Activated CD4-positive, alpha-beta T cell treated with anti-CD3 and anti-CD28 coated beads, Interleukin-2, amount 10 ng/mL, durations not matched to agents 7 days and 5 days (primary cell): Measurements from ENCODE around the gene TREX2. TPM values are rescaled to one million over a fixed set of nuclear protein-coding genes. Genes with fewer than 3 reads are reported as not detected.

ENCODE experiments used
- CTCF ChIA-PET: fragments of 350-600 bp; sonication (Branson Sonifier 250); formaldehyde crosslinking; loops from one replicate; lab custom pipeline; 2021; ENCODE audit warnings: antibody characterized with exemption; lab: Charles Lee
- POLR2A ChIA-PET: fragments of 350-600 bp; sonication (Branson Sonifier 250); formaldehyde crosslinking; loops from one replicate; lab custom pipeline; 2021; ENCODE audit warnings: antibody characterized with exemption; lab: Charles Lee
- DNase-seq: peaks from one replicate; pipeline ENCODE4 v3.0.0-alpha.2; 2020
- H3K27ac Mint-ChIP-seq: one replicate; pipeline ENCODE4 v1.8.0; 2021; ENCODE audit warnings: mild to moderate bottlenecking, moderate library complexity, mixed read lengths
- H3K27me3 Mint-ChIP-seq: one replicate; pipeline ENCODE4 v1.8.0; 2021; ENCODE audit warnings: mixed read lengths
- H3K36me3 Mint-ChIP-seq: one replicate; pipeline ENCODE4 v1.8.0; 2021; ENCODE audit warnings: low read depth, mixed read lengths
- H3K4me1 Mint-ChIP-seq: one replicate; pipeline ENCODE4 v1.8.0; 2021; ENCODE audit warnings: mixed read lengths
- H3K4me3 Mint-ChIP-seq: one replicate; pipeline ENCODE4 v1.8.0; 2021; ENCODE audit warnings: mild to moderate bottlenecking, moderate library complexity, mixed read lengths
- H3K9me3 Mint-ChIP-seq: one replicate; pipeline ENCODE4 v1.8.0; 2021; ENCODE audit warnings: mixed read lengths
- total RNA-seq, 2 experiments: library from RNA; stranded (reverse); gene quantifications; one replicate each; pipeline ENCODE4 v1.2.3, GENCODE V29; 2021

TREX2 gene
- total RNA-seq, 2 experiments from 2014 or later = 3.0 to 3.4 TPM

DNA sequence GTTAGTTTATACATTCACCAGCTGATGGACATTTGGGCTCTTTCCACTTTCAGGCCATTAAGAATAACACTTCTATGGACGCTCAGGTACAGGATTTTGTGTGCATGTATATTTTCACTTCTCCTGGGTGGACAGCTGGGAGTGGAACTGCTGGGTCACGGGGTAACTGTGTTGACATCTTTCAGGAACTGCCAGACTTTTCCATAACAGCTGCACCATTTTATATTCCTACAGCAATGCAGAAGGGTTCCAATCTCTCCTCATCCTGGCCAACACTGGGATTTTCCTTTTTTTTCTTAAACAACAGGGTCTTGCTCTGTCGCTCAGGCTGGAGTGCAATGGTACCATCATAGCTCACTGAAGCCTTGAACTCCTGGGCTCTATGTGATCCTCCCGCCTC is 12.6 kb upstream of the TREX2 start:
- H3K27ac Mint-ChIP-seq = no peak overlapping the region
- no peak for DNase-seq
- no peaks in the 10 kb centered on the region for H3K4me1 Mint-ChIP-seq
- H3K27me3 Mint-ChIP-seq = no peaks in the 10 kb centered on the region
- H3K9me3 Mint-ChIP-seq = no peaks in the 10 kb centered on the region
- ChIA-PET POLR2A (interaction anchor here (1.0 kb wide), 1 partner anchor 9 kb away, joined by 4 read pairs; no protein-coding TSS in a partner anchor), CTCF (interaction anchor here (0.9 to 1.6 kb wide), 2 partner anchors 12 to 30 kb away, joined by 3 read pairs; partner anchors contain the start of gene HAUS7)
- peaks cover 5% of the 10 kb centered on the region for H3K36me3 Mint-ChIP-seq
- no peak overlapping the region for H3K4me3 Mint-ChIP-seq

DNA sequence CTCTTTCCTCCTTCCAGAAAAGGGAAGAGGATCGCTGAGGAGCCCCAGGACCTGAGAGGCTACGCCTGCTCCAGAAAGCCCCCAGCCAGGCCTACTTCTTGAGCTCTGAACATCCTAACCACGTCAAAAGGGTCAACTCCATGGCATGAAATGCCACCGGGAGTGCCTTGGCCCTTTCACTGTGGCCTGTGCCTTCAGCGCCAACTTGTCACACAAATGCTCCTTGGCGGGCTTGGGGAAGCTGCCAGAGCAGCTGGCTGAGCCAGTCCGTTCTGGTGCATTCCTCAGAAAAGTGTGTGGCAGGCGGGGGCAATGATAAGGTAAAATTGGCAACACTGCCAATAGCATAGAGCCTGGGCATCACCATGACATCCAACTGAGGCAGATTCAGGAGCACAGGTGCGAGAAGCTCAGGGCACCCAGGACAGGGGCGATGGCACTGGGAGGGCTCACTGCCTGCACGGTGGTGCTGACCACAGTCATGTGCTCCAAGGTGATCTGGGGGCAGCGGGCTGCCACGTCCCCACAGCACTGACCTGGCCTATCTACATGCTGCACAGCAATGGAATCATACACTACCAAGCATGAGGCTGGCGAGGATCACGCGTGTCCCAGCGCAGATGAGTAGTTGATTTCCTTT is 12.1 kb upstream of the TREX2 start:
- no peaks in the 10 kb centered on the region for H3K9me3 Mint-ChIP-seq
- DNase-seq = no peak
- H3K27ac Mint-ChIP-seq = no peak overlapping the region
- H3K4me3 Mint-ChIP-seq = no peak overlapping the region
- ChIA-PET CTCF (interaction anchor here (0.5 to 1.6 kb wide), 3 partner anchors 13 to 408 kb away, joined by 3 read pairs; partner anchors contain the start of gene HAUS7), POLR2A (interaction anchor here (1.0 kb wide), 1 partner anchor 9 kb away, joined by 4 read pairs; no protein-coding TSS in a partner anchor)
- peaks cover 5% of the 10 kb centered on the region for H3K36me3 Mint-ChIP-seq
- H3K27me3 Mint-ChIP-seq = no peaks in the 10 kb centered on the region
- H3K4me1 Mint-ChIP-seq = no peaks in the 10 kb centered on the region

DNA sequence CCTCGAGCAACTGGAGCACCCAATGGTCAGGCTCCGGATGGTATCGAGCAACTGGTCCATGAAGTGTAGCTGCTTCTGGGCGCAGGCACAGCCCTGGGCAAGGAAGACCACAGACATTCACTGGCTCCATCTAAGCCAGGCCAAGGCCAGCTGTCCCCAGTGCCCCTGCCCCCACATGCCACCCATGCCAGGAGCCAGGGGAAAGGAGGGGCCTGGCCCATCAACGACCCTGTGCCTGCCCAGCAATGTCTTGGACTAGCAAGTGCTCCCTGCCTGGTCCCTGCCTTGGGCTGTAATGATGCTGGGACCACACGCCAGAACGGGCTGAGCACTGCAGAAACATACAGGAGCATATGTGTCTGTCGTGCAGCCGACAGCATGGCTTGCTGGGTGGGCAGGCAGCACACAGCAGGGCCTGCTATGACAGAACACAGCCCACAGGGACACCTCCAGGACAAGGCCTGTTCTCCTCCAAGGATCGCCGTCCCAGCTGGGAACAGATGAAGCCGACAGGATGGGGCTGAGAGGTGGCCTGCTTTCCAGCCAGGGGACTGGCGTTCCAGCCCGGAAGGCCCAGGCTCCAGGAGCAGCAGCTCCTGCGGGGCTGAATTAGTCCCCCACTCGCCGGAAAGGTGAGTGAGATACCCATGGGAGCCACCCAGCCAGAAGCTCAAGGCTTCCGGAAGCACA is 11.4 kb upstream of the TREX2 start:
- Mint-ChIP-seq H3K27me3 (no peaks in the 10 kb centered on the region), H3K36me3 (peaks cover 5% of the 10 kb centered on the region), H3K9me3 (no peaks in the 10 kb centered on the region), H3K4me3 (no peak overlapping the region), H3K4me1 (no peaks in the 10 kb centered on the region), H3K27ac (no peak overlapping the region)
- ChIA-PET POLR2A (interaction anchor here (1.0 kb wide), 1 partner anchor 8 kb away, joined by 4 read pairs; no protein-coding TSS in a partner anchor), CTCF (interaction anchor here (0.5 to 1.6 kb wide), 2 partner anchors 29 to 407 kb away, joined by 3 read pairs; no protein-coding TSS in a partner anchor)
- DNase-seq = no peak

DNA sequence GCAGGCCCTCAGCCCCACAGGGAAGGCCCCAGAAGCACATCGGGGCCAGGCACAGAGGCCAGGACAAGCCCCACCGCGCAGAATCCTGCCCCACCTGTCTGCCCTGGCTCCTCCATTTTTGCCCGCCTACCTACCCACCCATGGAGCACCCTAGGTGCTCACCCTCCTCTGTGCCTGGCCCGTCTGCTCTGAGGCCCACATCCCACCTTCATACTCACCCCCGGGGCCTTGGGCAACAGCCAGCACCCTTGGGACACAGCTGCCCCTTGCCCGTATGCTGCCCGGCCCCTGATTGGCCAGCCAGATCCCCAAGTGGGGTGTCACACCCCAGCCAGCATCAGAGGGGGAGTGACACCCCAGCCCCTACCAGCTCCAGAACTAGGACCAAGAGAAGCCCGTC is 10.8 kb upstream of the TREX2 start:
- Mint-ChIP-seq H3K4me3 (no peak overlapping the region), H3K9me3 (no peaks in the 10 kb centered on the region), H3K4me1 (no peaks in the 10 kb centered on the region), H3K27ac (no peak overlapping the region), H3K36me3 (peaks cover 3% of the 10 kb centered on the region), H3K27me3 (no peaks in the 10 kb centered on the region)
- CTCF ChIA-PET = interaction anchor here (1.6 kb wide), 1 partner anchor 23 kb away, joined by 3 read pairs; no protein-coding TSS in a partner anchor
- POLR2A ChIA-PET = no interaction called here
- no peak for DNase-seq

DNA sequence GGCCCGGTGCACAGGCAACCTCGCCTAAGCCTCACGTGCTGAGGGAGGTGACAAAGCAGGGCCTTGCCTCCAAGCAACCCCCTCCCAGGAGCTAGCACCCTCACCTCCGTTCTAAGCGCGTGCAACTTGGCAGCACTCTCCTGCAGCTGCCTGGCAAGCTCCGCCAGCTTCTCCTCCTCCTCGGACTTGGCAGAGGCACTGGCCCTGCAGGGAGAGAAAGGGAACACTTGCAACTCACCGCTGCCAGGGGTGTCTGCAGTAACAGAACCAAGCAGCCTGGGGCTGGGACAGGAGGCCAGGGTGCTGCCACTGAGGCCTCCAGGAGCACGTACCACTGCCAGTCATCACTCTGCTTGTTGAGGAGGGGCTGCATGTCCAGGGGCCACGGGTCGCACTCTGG is 10.3 kb upstream of the TREX2 start:
- Mint-ChIP-seq H3K4me1 (no peaks in the 10 kb centered on the region), H3K27me3 (no peaks in the 10 kb centered on the region), H3K36me3 (no peaks in the 10 kb centered on the region), H3K4me3 (no peak overlapping the region), H3K27ac (no peak overlapping the region), H3K9me3 (no peaks in the 10 kb centered on the region)
- DNase-seq = no peak
- ChIA-PET POLR2A (no interaction called here), CTCF (interaction anchor here (1.6 kb wide), 1 partner anchor 22 kb away, joined by 3 read pairs; no protein-coding TSS in a partner anchor)

DNA sequence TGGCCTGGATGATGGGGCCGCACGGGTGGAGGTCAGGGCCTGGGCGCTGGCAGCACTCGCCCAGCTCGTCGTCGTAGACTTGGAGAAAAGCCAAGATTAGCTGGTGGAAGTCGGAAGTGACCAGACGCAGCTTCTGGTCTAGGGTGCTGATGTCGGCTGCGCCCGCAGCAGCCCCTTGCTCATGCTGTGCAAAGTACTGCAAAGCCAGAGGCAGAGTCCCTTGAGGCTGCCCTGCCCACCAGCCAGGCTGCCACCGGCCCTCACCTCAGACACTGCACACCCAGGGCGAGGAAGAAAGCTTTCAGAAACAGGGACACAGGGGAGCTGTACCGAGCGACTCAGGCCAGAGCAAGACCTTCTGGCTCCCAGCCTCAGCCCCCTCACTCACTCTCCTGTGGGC is 9.7 kb upstream of the TREX2 start:
- Mint-ChIP-seq H3K27ac (no peak overlapping the region), H3K9me3 (no peaks in the 10 kb centered on the region), H3K27me3 (no peaks in the 10 kb centered on the region), H3K4me3 (no peak overlapping the region), H3K36me3 (no peaks in the 10 kb centered on the region), H3K4me1 (no peaks in the 10 kb centered on the region)
- DNase-seq = no peak
- POLR2A ChIA-PET = no interaction called here
- CTCF ChIA-PET = interaction anchor here (1.6 kb wide), 1 partner anchor 21 kb away, joined by 3 read pairs; no protein-coding TSS in a partner anchor

DNA sequence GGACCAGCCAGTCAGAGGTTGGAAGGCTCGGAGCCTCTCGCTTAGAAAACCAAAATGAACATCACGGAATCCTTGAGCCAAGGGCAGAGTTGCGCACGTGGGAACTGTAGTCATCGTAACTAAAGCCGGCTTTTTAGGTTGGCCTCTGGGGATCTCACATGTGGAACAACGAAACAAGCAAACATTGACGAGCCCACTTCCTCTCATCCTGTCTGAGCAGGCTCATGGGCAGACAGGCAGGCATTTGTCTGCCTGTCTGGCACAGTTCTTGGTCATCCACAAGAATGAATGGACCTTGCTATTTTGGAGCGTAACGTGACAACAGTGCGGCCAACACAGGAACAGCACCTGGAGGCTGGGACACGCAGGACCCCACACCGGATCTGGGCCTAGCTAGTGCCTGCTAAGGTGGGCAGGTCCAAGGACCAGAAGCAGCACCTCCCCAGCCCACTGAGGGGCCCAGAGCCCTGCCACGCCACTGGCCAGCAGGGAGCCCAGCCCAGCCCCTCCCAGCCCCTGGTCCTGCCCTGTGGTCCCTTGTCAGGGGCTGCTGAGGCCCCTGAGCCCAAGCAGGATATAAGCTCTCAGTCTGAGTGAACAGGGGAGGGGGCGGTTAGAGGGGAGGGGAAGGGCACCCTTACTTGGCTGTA is 9.2 kb upstream of the TREX2 start:
- H3K27me3 Mint-ChIP-seq = no peaks in the 10 kb centered on the region
- POLR2A ChIA-PET = no interaction called here
- no peak overlapping the region for H3K27ac Mint-ChIP-seq
- no peaks in the 10 kb centered on the region for H3K4me1 Mint-ChIP-seq
- H3K36me3 Mint-ChIP-seq = no peaks in the 10 kb centered on the region
- CTCF ChIA-PET = interaction anchor here (1.6 kb wide), 1 partner anchor 21 kb away, joined by 3 read pairs; no protein-coding TSS in a partner anchor
- no peak overlapping the region for H3K4me3 Mint-ChIP-seq
- no peaks in the 10 kb centered on the region for H3K9me3 Mint-ChIP-seq
- no peak for DNase-seq

DNA sequence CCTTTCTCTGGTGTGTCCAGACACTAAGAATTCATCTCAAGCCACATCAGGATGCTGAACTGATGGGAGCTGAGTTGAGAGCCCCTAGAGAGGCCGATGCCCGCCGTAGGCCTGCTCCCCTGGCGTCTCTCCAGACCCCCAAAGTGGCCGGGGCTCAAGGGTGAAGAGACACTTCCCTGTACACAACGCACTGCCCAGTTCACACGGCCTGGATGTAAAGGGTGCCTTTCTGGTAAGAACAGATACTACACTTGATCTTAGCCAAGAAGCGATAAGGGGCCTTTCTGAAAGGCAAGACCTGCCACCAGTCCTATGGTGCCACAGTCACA is 5.1 kb upstream of the TREX2 start:
- POLR2A ChIA-PET = no interaction called here
- CTCF ChIA-PET = no interaction called here
- H3K27me3 Mint-ChIP-seq = no peaks in the 10 kb centered on the region
- DNase-seq = no peak
- H3K4me1 Mint-ChIP-seq = no peaks in the 10 kb centered on the region
- H3K36me3 Mint-ChIP-seq = no peaks in the 10 kb centered on the region
- no peaks in the 10 kb centered on the region for H3K9me3 Mint-ChIP-seq
- H3K4me3 Mint-ChIP-seq = no peak overlapping the region
- no peak overlapping the region for H3K27ac Mint-ChIP-seq

DNA sequence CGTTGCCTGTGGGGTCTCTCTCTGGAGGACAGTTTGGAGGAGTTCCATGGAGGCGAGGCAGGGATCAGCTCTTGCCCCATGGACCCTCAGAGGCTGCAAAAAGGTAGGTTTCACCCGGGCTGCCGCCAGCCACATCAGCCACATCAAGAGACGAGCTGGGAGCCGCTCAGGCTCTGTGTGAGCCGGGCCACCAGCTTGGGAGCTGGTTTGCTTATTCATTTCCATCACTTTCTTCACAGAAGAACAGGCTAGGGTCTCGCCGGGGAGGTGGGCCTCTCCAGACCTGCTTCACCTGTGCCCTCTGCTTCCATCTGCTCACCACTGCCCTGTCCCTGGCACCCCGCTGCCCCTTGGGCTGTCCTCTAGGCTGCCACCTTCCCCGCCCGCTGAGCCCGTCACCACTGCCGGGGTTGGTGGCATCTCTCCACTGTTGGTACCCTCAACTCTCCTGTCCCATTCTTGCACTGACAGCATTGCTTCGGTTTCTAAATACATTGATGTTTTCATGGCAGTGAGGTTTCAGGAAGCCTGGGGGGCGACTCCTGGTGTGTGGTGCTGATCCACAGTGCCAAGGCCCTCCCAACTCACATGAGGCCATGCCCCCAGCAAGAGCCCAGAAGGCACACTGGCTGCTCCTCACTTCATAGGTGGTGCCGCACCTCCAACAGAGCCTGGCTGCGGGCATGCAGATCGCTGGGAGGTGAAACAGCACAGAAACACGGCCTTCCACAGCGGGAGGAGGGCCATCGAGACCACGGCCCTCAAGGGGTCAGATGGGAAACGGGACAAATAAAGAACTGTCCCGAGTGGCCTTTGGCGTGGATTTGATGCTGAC is 4.5 kb upstream of the TREX2 start:
- CTCF ChIA-PET = no interaction called here
- Mint-ChIP-seq H3K27me3 (no peaks in the 10 kb centered on the region), H3K36me3 (no peaks in the 10 kb centered on the region), H3K27ac (no peak overlapping the region), H3K4me1 (no peaks in the 10 kb centered on the region), H3K4me3 (no peak overlapping the region), H3K9me3 (no peaks in the 10 kb centered on the region)
- no peak for DNase-seq
- POLR2A ChIA-PET = interaction anchor here (1.4 kb wide), 1 partner anchor 8 kb away, joined by 4 read pairs; no protein-coding TSS in a partner anchor

DNA sequence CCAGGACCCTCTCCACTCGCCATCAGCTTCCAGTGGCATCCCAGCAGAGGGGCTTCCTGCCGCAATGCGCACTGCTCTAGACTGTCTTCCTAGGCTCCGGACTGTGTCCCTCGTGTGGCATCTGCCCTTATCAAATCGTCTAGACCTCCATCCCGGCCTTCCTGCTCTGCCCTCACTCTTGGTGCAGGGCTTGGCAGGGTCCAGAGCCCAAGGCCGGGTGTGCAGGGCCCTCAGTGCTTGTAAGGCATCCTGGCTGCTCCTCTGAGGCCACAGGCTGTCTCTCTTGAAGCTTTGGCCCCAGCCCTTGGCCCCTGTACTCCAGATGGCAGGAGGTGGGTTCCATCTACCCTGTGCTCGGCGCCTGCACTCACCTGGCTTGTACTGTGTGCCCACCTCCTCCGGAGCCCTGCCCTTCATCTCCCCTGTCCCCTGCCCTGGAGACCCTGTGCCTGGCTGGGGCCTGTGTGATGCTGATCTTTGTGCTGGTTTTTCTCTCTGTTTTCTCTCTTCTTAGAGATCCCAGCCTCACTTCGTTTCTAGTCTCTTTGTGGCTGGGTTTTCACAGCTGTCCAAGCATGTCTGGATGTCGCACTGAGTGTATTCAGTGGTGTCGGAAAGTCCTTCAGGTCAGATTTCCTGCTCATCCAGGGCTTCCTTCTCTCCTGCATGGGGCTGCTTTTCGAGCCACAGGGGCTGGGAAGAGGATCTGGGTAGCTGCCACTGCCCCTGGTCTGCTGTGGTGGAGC is 3.7 kb upstream of the TREX2 start:
- H3K27ac Mint-ChIP-seq = no peak overlapping the region
- no peak overlapping the region for H3K4me3 Mint-ChIP-seq
- CTCF ChIA-PET = no interaction called here
- H3K9me3 Mint-ChIP-seq = no peaks in the 10 kb centered on the region
- POLR2A ChIA-PET = interaction anchor here (1.4 kb wide), 1 partner anchor 8 kb away, joined by 4 read pairs; no protein-coding TSS in a partner anchor
- no peaks in the 10 kb centered on the region for H3K4me1 Mint-ChIP-seq
- H3K27me3 Mint-ChIP-seq = no peaks in the 10 kb centered on the region
- no peaks in the 10 kb centered on the region for H3K36me3 Mint-ChIP-seq
- no peak for DNase-seq

DNA sequence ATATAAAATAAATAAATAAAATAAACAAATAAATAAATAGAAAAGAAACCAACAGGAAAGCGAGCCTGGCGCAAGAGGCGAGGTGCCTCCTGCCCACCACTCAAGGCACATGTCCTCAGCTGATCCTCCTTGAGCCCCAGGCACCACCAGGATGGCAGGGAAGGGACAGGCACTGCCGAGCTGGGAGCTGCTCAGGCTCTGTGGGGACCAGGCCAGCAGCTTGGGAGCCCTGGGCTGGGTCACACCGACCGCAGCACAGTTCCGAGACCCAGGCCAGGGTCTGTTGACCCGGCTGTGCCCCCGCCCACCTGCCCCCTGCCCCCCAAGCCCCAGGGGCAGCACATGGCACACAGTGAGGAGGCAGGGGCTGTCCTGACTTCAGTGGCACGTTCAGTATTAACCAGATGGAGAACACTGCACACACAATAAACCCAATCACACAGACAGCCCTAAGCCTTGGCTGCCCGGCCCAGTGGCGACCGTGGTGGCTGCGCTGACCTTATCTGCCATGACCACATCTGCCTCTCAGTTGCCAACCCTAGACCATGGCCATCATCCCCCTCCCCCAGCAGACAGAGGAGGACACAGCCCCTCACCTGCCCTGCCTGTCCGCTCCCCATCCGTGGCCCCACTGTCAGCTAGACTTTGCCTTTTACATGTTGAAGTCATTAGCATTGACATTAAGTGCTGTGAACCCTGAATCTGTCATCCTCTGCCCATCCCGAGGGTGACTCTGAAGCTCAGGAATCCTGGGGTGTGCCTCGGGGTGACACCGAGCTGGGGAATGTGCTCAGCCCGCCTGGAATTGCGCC is 2.9 kb upstream of the TREX2 start:
- no peaks in the 10 kb centered on the region for H3K27me3 Mint-ChIP-seq
- H3K36me3 Mint-ChIP-seq = no peaks in the 10 kb centered on the region
- ChIA-PET CTCF (no interaction called here), POLR2A (interaction anchor here (1.4 kb wide), 1 partner anchor 9 kb away, joined by 4 read pairs; no protein-coding TSS in a partner anchor)
- H3K9me3 Mint-ChIP-seq = no peaks in the 10 kb centered on the region
- no peak overlapping the region for H3K27ac Mint-ChIP-seq
- H3K4me1 Mint-ChIP-seq = no peaks in the 10 kb centered on the region
- DNase-seq = no peak
- no peak overlapping the region for H3K4me3 Mint-ChIP-seq
